Measurements from ENCODE around the gene SAP30L.
A peak's percentile ranks its signal among the peaks of the same experiment; 100 is the strongest.

SAP30L gene

GRCh38 chr5:154482528-154483449, 37.0 kb downstream of the SAP30L start:
- no peak for DNase-seq

- DNase-seq, result no peak
Observed at GRCh38 chr5:154483654-154484392, 38.0 kb downstream of the SAP30L start.

GRCh38 chr5:154484393-154485095, 38.7 kb downstream of the SAP30L start:
- no peak for DNase-seq

- DNase-seq, result peak; percentile 36
Observed at GRCh38 chr5:154485096-154485491, 39.3 kb downstream of the SAP30L start.

GRCh38 chr5:154485850-154486426, 40.1 kb downstream of the SAP30L start:
- DNase-seq, result no peak

GRCh38 chr5:154486427-154486866, 40.6 kb downstream of the SAP30L start:
- peak; percentile 49 for DNase-seq

GRCh38 chr5:154487541-154487940, 41.7 kb downstream of the SAP30L start:
- no peak for DNase-seq

- DNase-seq, result no peak
Observed at GRCh38 chr5:154491941-154492340, 46.1 kb downstream of the SAP30L start.

- DNase-seq, result no peak
Observed at GRCh38 chr5:154493274-154493673, 47.5 kb downstream of the SAP30L start.

- DNase-seq, result no peak
Observed at GRCh38 chr5:154494036-154494435, 48.2 kb downstream of the SAP30L start.

- no peak for DNase-seq
Observed at GRCh38 chr5:154498591-154498990, 52.8 kb downstream of the SAP30L start.

GRCh38 chr5:154498994-154499393, 53.2 kb downstream of the SAP30L start:
- no peak for DNase-seq

- DNase-seq, result no peak
Observed at GRCh38 chr5:154501566-154501965, 55.8 kb downstream of the SAP30L start.

GRCh38 chr5:154502180-154502579, 56.4 kb downstream of the SAP30L start:
- DNase-seq, result no peak

GRCh38 chr5:154503698-154504039, 57.9 kb downstream of the SAP30L start:
- DNase-seq, result no peak

- DNase-seq, result no peak
Observed at GRCh38 chr5:154505567-154505966, 59.8 kb downstream of the SAP30L start.

GRCh38 chr5:154506049-154506715, 60.4 kb downstream of the SAP30L start:
- DNase-seq, result no peak

GRCh38 chr5:154506716-154507080, 60.9 kb downstream of the SAP30L start:
- no peak for DNase-seq

GRCh38 chr5:154508114-154508513, 62.3 kb downstream of the SAP30L start:
- DNase-seq, result no peak

GRCh38 chr5:154509784-154510555, 64.2 kb downstream of the SAP30L start:
- no peak for DNase-seq

Measured in COR-L47 (cell line).